Measurements from ENCODE around the gene FSIP1. TPM values are rescaled to one million over a fixed set of nuclear protein-coding genes. Genes with fewer than 3 reads are reported as not detected.

Gene FSIP1
- total RNA-seq, 2 experiments from 2014 or later = 0.21 to 0.27 TPM

DNA sequence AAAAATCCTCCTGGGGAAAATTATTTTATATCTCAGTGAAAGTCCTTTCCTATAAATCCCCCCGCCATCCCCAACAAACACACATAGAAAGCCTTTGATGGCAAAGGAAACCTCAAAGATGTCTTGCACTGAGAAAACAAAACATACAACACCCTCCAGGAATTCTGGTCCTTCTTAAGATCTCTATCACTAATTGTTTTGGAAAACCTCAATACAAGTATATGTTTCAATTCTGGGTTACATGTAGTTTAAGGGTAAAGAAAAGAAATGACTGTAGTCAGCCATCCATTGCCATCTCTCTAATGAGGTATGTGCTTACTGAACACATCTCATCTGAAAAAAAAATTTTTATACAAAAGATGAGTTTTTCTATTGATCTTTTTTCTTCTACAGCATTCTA lies 97.3 kb downstream of the FSIP1 start:
- no peak for DNase-seq
- H3K36me3 Mint-ChIP-seq (ENCODE audit: low read depth) = no peaks in the 10 kb centered on the region
- CTCF ChIA-PET = interaction anchor here (0.6 to 4.5 kb wide), 13 partner anchors 22 to 590 kb away, joined by 3 to 95 read pairs (median 3); no protein-coding TSS in a partner anchor
- H3K4me1 Mint-ChIP-seq (ENCODE audit: low read depth) = no peaks in the 10 kb centered on the region
- intact Hi-C loops (cut with micrococcal nuclease) = no loop called here
- no peaks in the 10 kb centered on the region for H3K9me3 Mint-ChIP-seq
- H3K4me3 Mint-ChIP-seq = no peak overlapping the region
- no peaks in the 10 kb centered on the region for H3K27me3 Mint-ChIP-seq (ENCODE audit: low read depth)
- H3K27ac Mint-ChIP-seq = no peak overlapping the region

- intact Hi-C loops (cut with micrococcal nuclease) = no loop called here
- CTCF ChIA-PET = interaction anchor here (0.7 to 1.4 kb wide), 3 partner anchors 73 to 90 kb away, joined by 3 to 12 read pairs (median 4); no protein-coding TSS in a partner anchor
- H3K36me3 Mint-ChIP-seq (ENCODE audit: low read depth) = no peaks in the 10 kb centered on the region
- H3K4me1 Mint-ChIP-seq (ENCODE audit: low read depth) = no peaks in the 10 kb centered on the region
- H3K27me3 Mint-ChIP-seq (ENCODE audit: low read depth) = no peaks in the 10 kb centered on the region
- no peaks in the 10 kb centered on the region for H3K9me3 Mint-ChIP-seq
- DNase-seq = no peak
- no peak overlapping the region for H3K27ac Mint-ChIP-seq
- H3K4me3 Mint-ChIP-seq = no peak overlapping the region
Observed at GRCh38 chr15:39684233-39684632, 98.4 kb downstream of the FSIP1 start.

DNA sequence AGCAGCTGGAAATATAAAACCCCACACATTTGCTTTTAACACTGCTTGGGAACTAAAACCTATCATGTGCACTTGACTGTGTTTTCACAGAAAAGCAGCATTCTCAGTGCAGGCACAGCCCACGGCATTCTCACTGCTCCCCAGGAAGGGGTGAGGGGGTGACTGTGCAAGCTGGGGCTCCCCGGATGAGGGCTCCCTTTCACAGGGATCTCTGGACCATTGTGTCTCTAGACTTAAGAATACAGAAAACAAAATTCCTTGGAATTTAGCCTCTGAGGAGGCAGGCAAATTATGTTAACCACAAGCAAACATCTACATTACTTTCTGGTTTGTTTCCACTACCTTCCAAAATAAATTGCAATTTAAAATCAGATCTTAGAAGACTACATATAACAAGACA lies 100.3 kb downstream of the FSIP1 start:
- H3K4me1 Mint-ChIP-seq (ENCODE audit: low read depth) = no peaks in the 10 kb centered on the region
- H3K27ac Mint-ChIP-seq = no peak overlapping the region
- DNase-seq = no peak
- H3K9me3 Mint-ChIP-seq = no peaks in the 10 kb centered on the region
- no peak overlapping the region for H3K4me3 Mint-ChIP-seq
- H3K27me3 Mint-ChIP-seq (ENCODE audit: low read depth) = no peaks in the 10 kb centered on the region
- H3K36me3 Mint-ChIP-seq (ENCODE audit: low read depth) = no peaks in the 10 kb centered on the region
- CTCF ChIA-PET = no interaction called here
- intact Hi-C loops (cut with micrococcal nuclease) = no loop called here

DNA sequence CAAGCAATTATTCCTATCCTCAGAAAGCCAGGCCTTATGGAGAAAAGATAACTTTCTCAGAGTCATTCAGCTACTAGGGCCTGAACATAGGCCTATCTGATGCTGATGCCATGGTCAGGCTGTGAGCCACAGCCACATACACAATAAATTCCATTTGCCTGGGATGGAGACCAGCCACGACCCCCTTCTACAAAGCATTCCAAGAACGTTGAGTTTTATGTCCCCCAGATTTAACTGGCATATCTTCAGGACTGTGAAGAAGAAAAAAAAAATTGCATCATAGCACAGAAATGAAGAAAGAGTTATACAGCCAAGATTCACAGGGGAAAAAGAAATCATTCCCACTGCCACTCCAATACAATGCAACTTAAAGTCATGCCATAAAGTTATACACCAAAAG lies 101.8 kb downstream of the FSIP1 start:
- CTCF ChIA-PET = interaction anchor here (0.6 kb wide), 1 partner anchor 42 kb away, joined by 3 read pairs; no protein-coding TSS in a partner anchor

DNA sequence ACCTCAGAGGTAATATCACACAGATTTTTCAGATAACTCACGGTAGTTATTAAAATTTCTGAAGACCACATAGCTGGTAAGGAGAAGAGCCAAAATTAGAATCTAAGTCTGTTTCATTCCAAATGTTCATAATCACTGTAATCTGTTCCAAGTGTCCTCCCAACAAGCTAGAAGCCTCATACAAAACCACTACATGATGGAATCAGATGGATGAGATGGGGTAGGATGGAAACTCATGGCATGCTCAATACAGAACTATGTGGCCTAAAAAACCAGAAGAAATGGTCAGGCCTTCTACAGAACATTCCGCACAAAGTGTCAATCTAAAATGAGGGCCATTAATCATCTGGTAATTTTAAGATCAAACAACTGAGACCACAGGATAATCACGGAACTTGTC lies 110.0 kb downstream of the FSIP1 start:
- CTCF ChIA-PET = interaction anchor here (0.6 kb wide), 1 partner anchor 115 kb away, joined by 4 read pairs; no protein-coding TSS in a partner anchor
- DNase-seq = no peak
- no peaks in the 10 kb centered on the region for H3K27me3 Mint-ChIP-seq (ENCODE audit: low read depth)
- H3K36me3 Mint-ChIP-seq (ENCODE audit: low read depth) = no peaks in the 10 kb centered on the region
- H3K27ac Mint-ChIP-seq = no peak overlapping the region
- H3K9me3 Mint-ChIP-seq = no peaks in the 10 kb centered on the region
- intact Hi-C loops (cut with micrococcal nuclease) = no loop called here
- H3K4me1 Mint-ChIP-seq (ENCODE audit: low read depth) = no peaks in the 10 kb centered on the region
- H3K4me3 Mint-ChIP-seq = no peak overlapping the region

More for the DNA sequence above, 101.8 kb downstream of the FSIP1 start:
- Mint-ChIP-seq H3K4me3 (no peak overlapping the region), H3K36me3 (ENCODE audit: low read depth) (no peaks in the 10 kb centered on the region), H3K9me3 (no peaks in the 10 kb centered on the region), H3K27ac (no peak overlapping the region), H3K27me3 (ENCODE audit: low read depth) (no peaks in the 10 kb centered on the region), H3K4me1 (ENCODE audit: low read depth) (no peaks in the 10 kb centered on the region)
- intact Hi-C loops (cut with micrococcal nuclease) = no loop called here
- no peak for DNase-seq

DNA sequence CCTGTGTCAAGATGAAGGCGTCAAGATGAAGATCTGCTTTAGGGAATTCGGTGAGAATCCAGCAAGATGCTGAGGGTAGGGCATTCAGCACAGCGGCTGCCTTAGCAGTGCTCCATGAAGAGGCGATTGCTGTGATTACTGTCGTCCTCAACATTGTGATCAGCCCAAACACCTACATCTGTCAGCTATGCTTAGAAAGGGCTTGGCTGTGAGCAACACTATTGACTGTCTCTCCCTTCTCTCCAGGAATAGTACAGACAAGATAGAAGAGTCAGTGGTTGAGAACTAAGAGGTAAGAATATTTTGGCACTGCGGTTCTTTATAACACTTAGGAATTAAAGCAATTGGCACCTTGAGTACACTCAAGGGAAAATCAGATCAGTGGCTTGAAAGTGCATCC lies 110.5 kb downstream of the FSIP1 start:
- Mint-ChIP-seq H3K36me3 (ENCODE audit: low read depth) (no peaks in the 10 kb centered on the region), H3K4me1 (ENCODE audit: low read depth) (no peaks in the 10 kb centered on the region), H3K27me3 (ENCODE audit: low read depth) (no peaks in the 10 kb centered on the region), H3K4me3 (no peak overlapping the region), H3K27ac (no peak overlapping the region), H3K9me3 (no peaks in the 10 kb centered on the region)
- intact Hi-C loops (cut with micrococcal nuclease) = no loop called here
- DNase-seq = no peak
- CTCF ChIA-PET = interaction anchor here (0.5 kb wide), 1 partner anchor 87 kb away, joined by 3 read pairs; no protein-coding TSS in a partner anchor

DNA sequence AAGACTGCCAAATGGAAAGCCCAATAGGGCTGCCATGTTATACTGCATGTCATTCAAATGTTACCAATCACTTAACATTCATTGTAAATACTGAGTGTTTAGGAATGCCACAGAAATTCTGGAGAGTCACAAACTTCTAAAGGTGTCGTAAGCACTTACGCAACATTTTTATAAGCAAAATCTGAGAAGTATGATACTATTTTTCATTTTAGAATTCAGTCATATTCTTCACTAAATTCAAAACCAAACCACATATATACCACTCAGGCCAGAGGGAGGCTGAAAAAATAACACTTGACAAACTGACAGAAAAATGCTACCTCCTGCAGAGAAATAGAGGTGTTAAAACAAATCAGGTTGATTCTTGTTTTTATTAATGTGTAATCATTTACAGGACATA lies 112.0 kb downstream of the FSIP1 start:
- no peak overlapping the region for H3K4me3 Mint-ChIP-seq
- no peaks in the 10 kb centered on the region for H3K27me3 Mint-ChIP-seq (ENCODE audit: low read depth)
- intact Hi-C loops (cut with micrococcal nuclease) = no loop called here
- H3K36me3 Mint-ChIP-seq (ENCODE audit: low read depth) = no peaks in the 10 kb centered on the region
- DNase-seq = no peak
- H3K4me1 Mint-ChIP-seq (ENCODE audit: low read depth) = no peaks in the 10 kb centered on the region
- no peak overlapping the region for H3K27ac Mint-ChIP-seq
- CTCF ChIA-PET = no interaction called here
- no peaks in the 10 kb centered on the region for H3K9me3 Mint-ChIP-seq

DNA sequence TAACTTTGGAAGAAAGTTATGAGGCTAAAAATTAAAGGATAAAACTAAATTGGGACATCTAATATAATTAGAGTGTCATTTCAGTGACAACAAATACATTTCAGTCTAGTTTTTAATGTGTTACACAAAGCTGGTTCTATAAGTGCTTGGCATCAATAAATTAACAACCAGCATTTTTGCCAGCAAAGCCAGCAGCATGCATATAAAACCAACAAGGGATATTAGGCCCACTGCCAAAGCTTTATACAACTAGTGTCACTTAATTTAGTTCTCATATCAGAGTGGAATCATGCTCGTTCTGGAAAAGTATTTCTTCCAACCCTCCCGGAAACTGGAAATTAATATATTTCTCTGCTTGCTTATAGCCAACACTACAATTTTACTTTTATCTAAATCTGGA lies 113.0 kb downstream of the FSIP1 start:
- intact Hi-C loops (cut with micrococcal nuclease) = no loop called here
- no peak for DNase-seq
- CTCF ChIA-PET = interaction anchor here (0.6 kb wide), 1 partner anchor 179 kb away, joined by 4 read pairs; no protein-coding TSS in a partner anchor
- no peaks in the 10 kb centered on the region for H3K9me3 Mint-ChIP-seq
- H3K4me3 Mint-ChIP-seq = no peak overlapping the region
- no peaks in the 10 kb centered on the region for H3K36me3 Mint-ChIP-seq (ENCODE audit: low read depth)
- H3K27ac Mint-ChIP-seq = no peak overlapping the region
- H3K4me1 Mint-ChIP-seq (ENCODE audit: low read depth) = no peaks in the 10 kb centered on the region
- H3K27me3 Mint-ChIP-seq (ENCODE audit: low read depth) = peaks cover under 1% of the 10 kb centered on the region

DNA sequence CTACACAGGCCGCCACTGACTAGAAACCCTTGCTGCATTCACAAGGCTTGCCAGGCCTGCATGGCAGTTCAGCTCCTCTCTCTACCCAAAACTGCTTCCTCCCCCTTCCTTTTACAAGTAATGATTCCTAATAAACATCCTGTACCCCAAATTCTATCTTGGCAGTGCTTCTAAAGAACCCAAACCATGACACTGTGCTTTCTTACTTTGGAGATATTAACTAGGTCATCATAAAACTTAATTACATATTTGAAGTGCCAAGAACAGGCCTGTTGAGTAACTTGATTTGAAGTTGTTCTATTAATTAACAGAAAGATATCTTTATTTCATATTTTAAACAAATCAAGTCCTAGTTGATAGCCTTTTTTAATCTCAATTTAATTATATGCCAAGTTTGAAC lies 113.4 kb downstream of the FSIP1 start:
- Mint-ChIP-seq H3K4me3 (no peak overlapping the region), H3K27ac (no peak overlapping the region), H3K9me3 (no peaks in the 10 kb centered on the region), H3K4me1 (ENCODE audit: low read depth) (no peaks in the 10 kb centered on the region), H3K36me3 (ENCODE audit: low read depth) (no peaks in the 10 kb centered on the region), H3K27me3 (ENCODE audit: low read depth) (peaks cover 4% of the 10 kb centered on the region)
- no peak for DNase-seq
- intact Hi-C loops (cut with micrococcal nuclease) = no loop called here
- CTCF ChIA-PET = interaction anchor here (0.5 to 1.3 kb wide), 3 partner anchors 18 to 970 kb away, joined by 3 to 4 read pairs (median 4); no protein-coding TSS in a partner anchor

DNA sequence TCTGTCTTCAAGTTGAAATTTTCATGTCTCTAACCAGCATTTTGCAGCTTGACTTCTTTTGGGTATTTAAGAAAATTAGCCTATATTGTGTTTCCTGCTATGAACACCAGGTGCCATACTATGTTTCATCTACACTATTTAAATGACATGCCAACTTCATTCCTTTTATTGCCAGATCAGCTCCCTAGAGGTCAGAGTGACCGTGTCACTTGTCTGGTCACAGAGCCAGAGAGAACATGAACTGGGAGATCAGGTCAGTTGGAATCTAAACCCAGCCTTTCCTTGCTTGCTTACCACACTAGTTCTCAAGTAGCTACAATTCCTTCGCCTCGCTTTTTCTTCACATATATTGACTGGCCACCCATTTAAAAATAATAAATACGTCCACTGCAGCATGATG lies 114.2 kb downstream of the FSIP1 start:
- Mint-ChIP-seq H3K9me3 (no peaks in the 10 kb centered on the region), H3K36me3 (ENCODE audit: low read depth) (no peaks in the 10 kb centered on the region), H3K27ac (no peak overlapping the region), H3K4me1 (ENCODE audit: low read depth) (no peaks in the 10 kb centered on the region), H3K27me3 (ENCODE audit: low read depth) (peaks cover 4% of the 10 kb centered on the region), H3K4me3 (no peak overlapping the region)
- intact Hi-C loops (cut with micrococcal nuclease) = no loop called here
- CTCF ChIA-PET = interaction anchor here (0.5 to 1.3 kb wide), 3 partner anchors 18 to 969 kb away, joined by 3 to 4 read pairs (median 4); no protein-coding TSS in a partner anchor
- no peak for DNase-seq

- Mint-ChIP-seq H3K4me1 (ENCODE audit: low read depth) (no peaks in the 10 kb centered on the region), H3K4me3 (no peak overlapping the region), H3K36me3 (ENCODE audit: low read depth) (no peaks in the 10 kb centered on the region), H3K9me3 (no peaks in the 10 kb centered on the region), H3K27ac (no peak overlapping the region), H3K27me3 (ENCODE audit: low read depth) (peaks cover 4% of the 10 kb centered on the region)
- no peak for DNase-seq
- CTCF ChIA-PET = interaction anchor here (0.6 kb wide), 1 partner anchor 357 kb away, joined by 4 read pairs; no protein-coding TSS in a partner anchor
- intact Hi-C loops (cut with micrococcal nuclease) = no loop called here
Observed at GRCh38 chr15:39667382-39668127, 115.1 kb downstream of the FSIP1 start.

DNA sequence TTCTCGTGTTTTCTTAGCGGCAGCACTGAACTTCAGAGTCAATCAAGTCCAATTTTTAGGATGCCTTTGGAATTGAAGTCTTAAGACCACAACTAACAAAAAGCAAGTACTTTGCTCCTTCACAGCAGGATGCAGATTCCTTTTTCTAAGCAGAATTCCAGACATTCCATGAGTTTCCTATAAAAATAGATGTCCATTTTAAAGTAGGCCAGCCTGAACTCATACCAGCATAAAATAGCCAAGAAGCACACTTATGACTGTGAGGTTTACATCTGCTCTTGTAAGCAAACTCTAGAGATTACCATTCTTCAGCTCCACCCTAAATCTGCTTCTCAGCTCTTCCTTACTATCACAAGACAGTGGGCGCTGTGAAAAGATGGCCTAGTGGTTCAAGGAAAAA lies 116.0 kb downstream of the FSIP1 start:
- DNase-seq = no peak
- intact Hi-C loops (cut with micrococcal nuclease) = no loop called here
- H3K27ac Mint-ChIP-seq = no peak overlapping the region
- H3K9me3 Mint-ChIP-seq = no peaks in the 10 kb centered on the region
- no peaks in the 10 kb centered on the region for H3K4me1 Mint-ChIP-seq (ENCODE audit: low read depth)
- peaks cover 4% of the 10 kb centered on the region for H3K27me3 Mint-ChIP-seq (ENCODE audit: low read depth)
- H3K36me3 Mint-ChIP-seq (ENCODE audit: low read depth) = no peaks in the 10 kb centered on the region
- H3K4me3 Mint-ChIP-seq = no peak overlapping the region
- CTCF ChIA-PET = no interaction called here
